Activated naive CD4-positive, alpha-beta T cell treated with anti-CD3 and anti-CD28 coated beads for 36 hours (primary cell): Measurements from ENCODE around the gene ZNF322. TPM values are rescaled to one million over a fixed set of nuclear protein-coding genes. Genes with fewer than 3 reads are reported as not detected.
"Not testable (repeated sequence)": the region's sequence is repeated elsewhere in the genome, so short reads cannot be mapped to it uniquely, and the experiment has no call there.

Experiments
- CTCF ChIA-PET: fragments of 350-600 bp; sonication (Branson Sonifier 250); formaldehyde crosslinking; loops from one replicate; lab custom pipeline; 2021; ENCODE audit warnings: antibody characterized with exemption; lab: Charles Lee
- DNase-seq: peaks from one replicate; pipeline ENCODE4 v3.0.0-alpha.2; 2020
- H3K27ac Mint-ChIP-seq: one replicate; pipeline ENCODE4 v1.8.0; 2021; ENCODE audit warnings: mild to moderate bottlenecking, mixed read lengths
- H3K27me3 Mint-ChIP-seq: one replicate; pipeline ENCODE4 v1.8.0; 2021; ENCODE audit warnings: low read depth, mixed read lengths
- H3K36me3 Mint-ChIP-seq: one replicate; pipeline ENCODE4 v1.8.0; 2021; ENCODE audit warnings: low read depth, mixed read lengths
- H3K4me1 Mint-ChIP-seq: one replicate; pipeline ENCODE4 v1.8.0; 2021; ENCODE audit warnings: low read depth, mixed read lengths
- H3K4me3 Mint-ChIP-seq: one replicate; pipeline ENCODE4 v1.8.0; 2021; ENCODE audit warnings: mild to moderate bottlenecking, moderate library complexity, mixed read lengths
- H3K9me3 Mint-ChIP-seq: one replicate; pipeline ENCODE4 v1.8.0; 2021; ENCODE audit warnings: mixed read lengths
- intact Hi-C: fragments of 100-400 bp; cut with micrococcal nuclease; formaldehyde crosslinking; loops from one replicate; pipeline ENCODE4 v1.15.1; 2023
- total RNA-seq, 2 experiments: library from RNA; stranded (reverse); gene quantifications; one replicate each; pipeline ENCODE4 v1.2.3, GENCODE V29; 2021

The ZNF322 gene
- 1 to 10 TPM; 8.8 to 9.6 TPM for total RNA-seq

GRCh38 chr6:26659042-26659999, at the start of gene ZNF322:
Gene ZNF322, minus strand, starts transcription at chr6:26659746. Its CDS starts 21,193 bp downstream, at chr6:26638553.
- peak; percentile 92 for DNase-seq
- Mint-ChIP-seq H3K4me3 (peak within 1 kb of the TSS; percentile 87), H3K27me3 (peaks cover 15% of the 10 kb centered on the region), H3K9me3 (no peaks in the 10 kb centered on the region), H3K36me3 (peaks cover 9% of the 10 kb centered on the region), H3K27ac (peak within 1 kb of the TSS; percentile 27), H3K4me1 (peaks cover 17% of the 10 kb centered on the region)
- CTCF ChIA-PET, result interaction anchor here (0.5 kb wide), 1 partner anchor 88 kb away, joined by 3 read pairs; no protein-coding TSS in a partner anchor
- intact Hi-C loops, result no loop called here

GRCh38 chr6:26705780-26706179, 46.2 kb upstream of the ZNF322 start:
- intact Hi-C loops, DNase-seq, H3K27me3 Mint-ChIP-seq, CTCF ChIA-PET, H3K27ac Mint-ChIP-seq, H3K4me3 Mint-ChIP-seq, H3K9me3 Mint-ChIP-seq, H3K4me1 Mint-ChIP-seq, H3K36me3 Mint-ChIP-seq: not testable (repeated sequence)

- intact Hi-C loops, H3K36me3 Mint-ChIP-seq, H3K27ac Mint-ChIP-seq, CTCF ChIA-PET, DNase-seq, H3K9me3 Mint-ChIP-seq, H3K4me3 Mint-ChIP-seq, H3K4me1 Mint-ChIP-seq, H3K27me3 Mint-ChIP-seq: not testable (repeated sequence)
Observed at GRCh38 chr6:26705352-26705751, 45.8 kb upstream of the ZNF322 start.

- H3K36me3 Mint-ChIP-seq, intact Hi-C loops, DNase-seq, CTCF ChIA-PET, H3K4me1 Mint-ChIP-seq, H3K27ac Mint-ChIP-seq, H3K27me3 Mint-ChIP-seq, H3K4me3 Mint-ChIP-seq, H3K9me3 Mint-ChIP-seq: not testable (repeated sequence)
Observed at GRCh38 chr6:26701023-26701747, 41.6 kb upstream of the ZNF322 start.

GRCh38 chr6:26697496-26697895, 38.0 kb upstream of the ZNF322 start:
- CTCF ChIA-PET, DNase-seq, H3K27me3 Mint-ChIP-seq, intact Hi-C loops, H3K9me3 Mint-ChIP-seq, H3K4me1 Mint-ChIP-seq, H3K36me3 Mint-ChIP-seq, H3K4me3 Mint-ChIP-seq, H3K27ac Mint-ChIP-seq: not testable (repeated sequence)

- CTCF ChIA-PET, DNase-seq, intact Hi-C loops, H3K36me3 Mint-ChIP-seq, H3K9me3 Mint-ChIP-seq, H3K27me3 Mint-ChIP-seq, H3K4me3 Mint-ChIP-seq, H3K27ac Mint-ChIP-seq, H3K4me1 Mint-ChIP-seq: not testable (repeated sequence)
Observed at GRCh38 chr6:26689324-26689947, 29.9 kb upstream of the ZNF322 start.

- CTCF ChIA-PET, H3K36me3 Mint-ChIP-seq, H3K4me1 Mint-ChIP-seq, intact Hi-C loops, H3K4me3 Mint-ChIP-seq, H3K9me3 Mint-ChIP-seq, H3K27ac Mint-ChIP-seq, DNase-seq, H3K27me3 Mint-ChIP-seq: not testable (repeated sequence)
Observed at GRCh38 chr6:26682435-26683042, 23.0 kb upstream of the ZNF322 start.

- H3K27ac Mint-ChIP-seq, H3K9me3 Mint-ChIP-seq, CTCF ChIA-PET, DNase-seq, intact Hi-C loops, H3K27me3 Mint-ChIP-seq, H3K4me1 Mint-ChIP-seq, H3K36me3 Mint-ChIP-seq, H3K4me3 Mint-ChIP-seq: not testable (repeated sequence)
Observed at GRCh38 chr6:26673287-26673686, 13.7 kb upstream of the ZNF322 start.

GRCh38 chr6:26670558-26670957, 11.0 kb upstream of the ZNF322 start:
- CTCF ChIA-PET, H3K4me1 Mint-ChIP-seq, intact Hi-C loops, H3K4me3 Mint-ChIP-seq, H3K27ac Mint-ChIP-seq, H3K36me3 Mint-ChIP-seq, DNase-seq, H3K9me3 Mint-ChIP-seq: not testable (repeated sequence)
- peaks cover 13% of the 10 kb centered on the region for H3K27me3 Mint-ChIP-seq

- CTCF ChIA-PET, H3K9me3 Mint-ChIP-seq, H3K4me3 Mint-ChIP-seq, intact Hi-C loops, H3K4me1 Mint-ChIP-seq, H3K27ac Mint-ChIP-seq, H3K36me3 Mint-ChIP-seq, DNase-seq: not testable (repeated sequence)
- H3K27me3 Mint-ChIP-seq, result peaks cover 15% of the 10 kb centered on the region
Observed at GRCh38 chr6:26670003-26670402, 10.5 kb upstream of the ZNF322 start.

GRCh38 chr6:26660000-26660361, 435 bp upstream of the ZNF322 start:
- H3K4me1 Mint-ChIP-seq, result peaks cover 17% of the 10 kb centered on the region
- CTCF ChIA-PET, result interaction anchor here (0.5 to 1.5 kb wide), 2 partner anchors 46 to 88 kb away, joined by 3 read pairs; no protein-coding TSS in a partner anchor
- H3K4me3 Mint-ChIP-seq, result peak overlapping the region; percentile 87
- DNase-seq, result peak; percentile 20
- H3K27ac Mint-ChIP-seq, result peak overlapping the region; percentile 27
- peaks cover 16% of the 10 kb centered on the region for H3K27me3 Mint-ChIP-seq
- H3K36me3 Mint-ChIP-seq, result peaks cover 5% of the 10 kb centered on the region
- H3K9me3 Mint-ChIP-seq, result no peaks in the 10 kb centered on the region
- intact Hi-C loops, result no loop called here

GRCh38 chr6:26657256-26657655, 2.3 kb downstream of the ZNF322 start:
- H3K27ac Mint-ChIP-seq, result no peak overlapping the region
- no peaks in the 10 kb centered on the region for H3K9me3 Mint-ChIP-seq
- CTCF ChIA-PET, result no interaction called here
- no peak overlapping the region for H3K4me3 Mint-ChIP-seq
- intact Hi-C loops, result no loop called here
- H3K36me3 Mint-ChIP-seq, result peaks cover 21% of the 10 kb centered on the region
- peaks cover 17% of the 10 kb centered on the region for H3K4me1 Mint-ChIP-seq
- DNase-seq, result no peak
- H3K27me3 Mint-ChIP-seq, result peaks cover 3% of the 10 kb centered on the region
